GM18907 (cell line): Measurements from ENCODE around the gene KY.

Source experiments
- ATAC-seq: cut with Tn5 transposase; IDR thresholded peaks from one replicate; pipeline ENCODE4 v1.9.1; 2021; ENCODE audit warnings: mild to moderate bottlenecking, moderate library complexity; ENCODE audit not compliant: unreplicated experiment

Gene KY

DNA sequence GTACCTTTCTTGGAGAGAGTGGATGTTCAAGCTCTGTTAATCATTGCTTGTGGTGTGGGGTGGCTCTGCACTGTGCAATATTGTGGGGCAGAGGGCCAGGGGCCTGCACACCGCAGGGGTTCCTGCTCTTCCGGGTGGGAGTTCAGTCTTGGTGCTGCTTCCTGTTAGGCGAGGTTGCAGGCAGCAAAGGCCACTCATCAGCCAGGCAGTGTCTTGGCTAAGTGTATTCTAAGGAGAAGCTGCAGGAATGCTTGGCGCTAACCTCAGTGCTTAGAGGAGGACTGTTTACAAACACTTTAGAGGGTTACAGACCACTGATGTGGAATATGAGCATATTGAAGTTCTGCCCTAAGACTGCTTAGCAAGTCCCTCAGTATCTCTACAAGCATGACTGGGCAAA, 83.2 kb downstream of the KY start:
- no peak for ATAC-seq

DNA sequence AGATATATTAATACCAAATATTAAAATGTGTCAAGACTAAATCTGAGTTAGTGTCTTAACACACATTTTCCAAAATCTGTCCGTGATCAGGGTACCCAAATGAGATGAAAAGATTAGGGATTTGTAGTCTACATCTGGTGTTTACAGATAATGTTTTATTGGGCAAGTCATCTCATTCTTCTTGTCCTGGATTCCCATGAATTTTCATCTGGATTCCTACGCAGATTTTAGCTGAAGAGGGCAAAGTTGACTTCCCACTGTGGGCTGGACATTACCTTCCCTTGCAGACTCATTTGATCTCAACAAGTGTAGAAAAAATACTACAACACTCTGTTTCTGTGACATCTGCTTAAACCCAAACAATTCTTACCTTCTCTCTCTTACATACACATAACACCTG, 85.8 kb downstream of the KY start:
- no peak for ATAC-seq

DNA sequence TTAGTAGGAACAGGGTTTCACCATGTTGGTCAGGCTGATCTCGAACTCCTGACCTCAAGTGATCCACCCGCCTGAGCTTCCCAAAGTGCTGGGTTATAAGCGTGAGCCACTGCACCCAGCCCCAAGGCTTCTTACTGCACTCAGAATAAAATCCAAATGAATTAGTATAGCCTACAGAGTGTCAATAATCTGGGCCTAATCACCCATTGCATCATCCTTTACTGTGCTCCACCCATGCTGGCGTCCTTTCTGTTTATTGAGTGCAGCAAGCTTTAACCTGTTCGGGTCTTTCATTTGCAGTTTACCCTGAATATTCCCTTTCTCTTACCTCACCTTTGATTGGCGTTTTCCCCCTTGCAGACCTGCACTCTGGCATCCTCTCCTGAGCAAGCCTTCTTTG, 87.2 kb downstream of the KY start:
- no peak for ATAC-seq

- no peak for ATAC-seq
These were observed 88.8 kb downstream of the KY start for GRCh38 chr3:134562055-134562454.

DNA sequence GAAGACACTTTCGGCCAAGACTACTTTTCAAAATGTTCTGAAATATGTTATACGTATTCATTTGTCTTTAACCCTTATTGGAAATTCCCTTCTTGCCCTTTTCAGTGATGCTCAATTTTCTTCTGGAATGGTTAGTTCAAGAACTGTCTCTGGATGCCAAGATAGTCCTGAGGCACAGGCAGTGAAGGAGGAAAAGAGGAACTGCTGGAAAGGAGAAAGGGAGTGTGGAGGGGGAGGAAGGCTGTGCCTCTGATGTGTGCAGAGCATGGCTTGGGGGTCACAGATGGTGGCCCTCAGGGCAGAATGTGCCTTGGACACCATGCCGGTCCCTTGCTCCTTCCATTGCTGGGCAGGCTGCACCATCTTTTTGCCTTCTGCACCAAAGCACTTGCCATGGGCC, 91.2 kb downstream of the KY start:
- no peak for ATAC-seq
